ENCODE results near the gene PPP2R5C. TPM values are rescaled to one million over a fixed set of nuclear protein-coding genes. Genes with fewer than 3 reads are reported as not detected.

The PPP2R5C gene
- total RNA-seq, 1 donor from 2014 or later: 71.5 TPM

GRCh38 chr14:101833045-101833444 is 71.5 kb downstream of the PPP2R5C start:
- DNase-seq (ENCODE audit: low spot score): no peak
- no peak for TF ChIP-seq CTCF (IDR thresholded peaks at IDR 0.05; ENCODE audit: unreplicated experiment)
- Mint-ChIP-seq H3K27ac (ENCODE audit: unreplicated experiment) (no peak overlapping the region), H3K9me3 (ENCODE audit: unreplicated experiment) (no peaks in the 10 kb centered on the region), H3K4me3 (ENCODE audit: unreplicated experiment) (no peak overlapping the region), H3K27me3 (ENCODE audit: unreplicated experiment) (no peaks in the 10 kb centered on the region), H3K4me1 (ENCODE audit: unreplicated experiment) (no peaks in the 10 kb centered on the region), H3K36me3 (ENCODE audit: low read depth, unreplicated experiment) (no peaks in the 10 kb centered on the region)

GRCh38 chr14:101834397-101834796 is 72.9 kb downstream of the PPP2R5C start:
- no peak for TF ChIP-seq CTCF (IDR thresholded peaks at IDR 0.05; ENCODE audit: unreplicated experiment)
- H3K27me3 Mint-ChIP-seq (ENCODE audit: unreplicated experiment): no peaks in the 10 kb centered on the region
- DNase-seq (ENCODE audit: low spot score): no peak
- no peaks in the 10 kb centered on the region for H3K9me3 Mint-ChIP-seq (ENCODE audit: unreplicated experiment)
- H3K36me3 Mint-ChIP-seq (ENCODE audit: low read depth, unreplicated experiment): no peaks in the 10 kb centered on the region
- no peaks in the 10 kb centered on the region for H3K4me1 Mint-ChIP-seq (ENCODE audit: unreplicated experiment)
- H3K27ac Mint-ChIP-seq (ENCODE audit: unreplicated experiment): no peak overlapping the region
- no peak overlapping the region for H3K4me3 Mint-ChIP-seq (ENCODE audit: unreplicated experiment)

- H3K9me3 Mint-ChIP-seq (ENCODE audit: unreplicated experiment): no peaks in the 10 kb centered on the region
- no peaks in the 10 kb centered on the region for H3K27me3 Mint-ChIP-seq (ENCODE audit: unreplicated experiment)
- no peak for TF ChIP-seq CTCF (IDR thresholded peaks at IDR 0.05; ENCODE audit: unreplicated experiment)
- H3K36me3 Mint-ChIP-seq (ENCODE audit: low read depth, unreplicated experiment): no peaks in the 10 kb centered on the region
- no peak overlapping the region for H3K27ac Mint-ChIP-seq (ENCODE audit: unreplicated experiment)
- H3K4me3 Mint-ChIP-seq (ENCODE audit: unreplicated experiment): no peak overlapping the region
- no peak for DNase-seq (ENCODE audit: low spot score)
- no peaks in the 10 kb centered on the region for H3K4me1 Mint-ChIP-seq (ENCODE audit: unreplicated experiment)
These were observed 73.5 kb downstream of the PPP2R5C start for GRCh38 chr14:101834800-101835547.

- TF ChIP-seq CTCF (IDR thresholded peaks at IDR 0.05; ENCODE audit: unreplicated experiment): no peak
- Mint-ChIP-seq H3K4me1 (ENCODE audit: unreplicated experiment) (peaks cover 2% of the 10 kb centered on the region), H3K4me3 (ENCODE audit: unreplicated experiment) (no peak overlapping the region), H3K36me3 (ENCODE audit: low read depth, unreplicated experiment) (no peaks in the 10 kb centered on the region), H3K27ac (ENCODE audit: unreplicated experiment) (no peak overlapping the region), H3K27me3 (ENCODE audit: unreplicated experiment) (no peaks in the 10 kb centered on the region), H3K9me3 (ENCODE audit: unreplicated experiment) (no peaks in the 10 kb centered on the region)
- DNase-seq (ENCODE audit: low spot score): no peak
These were observed 74.1 kb downstream of the PPP2R5C start for GRCh38 chr14:101835566-101835965.

GRCh38 chr14:101836135-101836534 is 74.6 kb downstream of the PPP2R5C start:
- DNase-seq (ENCODE audit: low spot score): no peak
- no peak overlapping the region for H3K4me3 Mint-ChIP-seq (ENCODE audit: unreplicated experiment)
- no peak for TF ChIP-seq CTCF (IDR thresholded peaks at IDR 0.05; ENCODE audit: unreplicated experiment)
- H3K27ac Mint-ChIP-seq (ENCODE audit: unreplicated experiment): no peak overlapping the region
- no peaks in the 10 kb centered on the region for H3K27me3 Mint-ChIP-seq (ENCODE audit: unreplicated experiment)
- H3K9me3 Mint-ChIP-seq (ENCODE audit: unreplicated experiment): no peaks in the 10 kb centered on the region
- H3K4me1 Mint-ChIP-seq (ENCODE audit: unreplicated experiment): peaks cover 6% of the 10 kb centered on the region
- no peaks in the 10 kb centered on the region for H3K36me3 Mint-ChIP-seq (ENCODE audit: low read depth, unreplicated experiment)
